Fibroblast of lung (primary cell): ENCODE measurements around the gene C8G.

Experiments
- EZH2 ChIP-seq: IDR thresholded peaks from 2 replicates; pipeline ENCODE4 v1.5.1; 2012; ENCODE audit warnings: low read length, control low read depth, mild to moderate bottlenecking; ENCODE audit errors: missing control alignments
- TF ChIP-seq, protein P1 (sequence below), 2 donors: IDR thresholded peaks in 1 of 2; conservative IDR thresholded peaks in 1 of 2; 1 replicate in 1 of 2; 2 replicates in 1 of 2; pipeline ENCODE4 v1.5.1; 2011 to 2012; ENCODE audit warnings: low read length in 2 of 2, control low read depth in 1 of 2, inconsistent platforms in 1 of 2, low read depth in 1 of 2, mild to moderate bottlenecking in 1 of 2

DNA sequence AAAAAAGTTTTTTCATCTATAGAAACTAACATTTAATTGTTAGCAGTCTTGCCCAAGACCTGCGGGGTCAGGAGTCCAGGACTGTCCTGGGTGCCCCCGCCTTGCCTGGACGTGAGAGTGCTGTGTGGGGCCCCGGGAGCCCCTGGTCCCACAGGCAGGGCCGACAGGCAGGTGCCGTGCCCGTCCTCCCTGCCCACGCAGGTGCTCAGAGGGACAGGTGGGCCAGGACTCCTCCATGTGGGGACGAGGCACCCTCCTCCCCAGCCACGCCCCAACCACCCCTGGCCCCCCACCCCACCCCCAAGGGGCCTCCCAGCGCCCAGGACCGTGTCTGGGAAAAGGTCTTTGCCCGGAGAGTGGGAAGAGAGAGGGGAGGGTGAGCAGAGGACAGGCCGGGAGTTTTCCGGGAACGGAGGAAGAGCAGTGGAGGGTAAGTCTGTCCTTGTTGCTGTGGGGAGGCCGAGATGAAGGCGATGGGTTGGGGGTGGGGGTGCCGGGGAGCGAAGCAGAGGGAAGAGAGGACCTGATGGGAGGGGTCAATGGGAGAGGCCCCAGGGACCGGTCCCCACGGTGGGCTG is 4.3 kb downstream of the C8G start:
- TF ChIP-seq, protein P1, sequence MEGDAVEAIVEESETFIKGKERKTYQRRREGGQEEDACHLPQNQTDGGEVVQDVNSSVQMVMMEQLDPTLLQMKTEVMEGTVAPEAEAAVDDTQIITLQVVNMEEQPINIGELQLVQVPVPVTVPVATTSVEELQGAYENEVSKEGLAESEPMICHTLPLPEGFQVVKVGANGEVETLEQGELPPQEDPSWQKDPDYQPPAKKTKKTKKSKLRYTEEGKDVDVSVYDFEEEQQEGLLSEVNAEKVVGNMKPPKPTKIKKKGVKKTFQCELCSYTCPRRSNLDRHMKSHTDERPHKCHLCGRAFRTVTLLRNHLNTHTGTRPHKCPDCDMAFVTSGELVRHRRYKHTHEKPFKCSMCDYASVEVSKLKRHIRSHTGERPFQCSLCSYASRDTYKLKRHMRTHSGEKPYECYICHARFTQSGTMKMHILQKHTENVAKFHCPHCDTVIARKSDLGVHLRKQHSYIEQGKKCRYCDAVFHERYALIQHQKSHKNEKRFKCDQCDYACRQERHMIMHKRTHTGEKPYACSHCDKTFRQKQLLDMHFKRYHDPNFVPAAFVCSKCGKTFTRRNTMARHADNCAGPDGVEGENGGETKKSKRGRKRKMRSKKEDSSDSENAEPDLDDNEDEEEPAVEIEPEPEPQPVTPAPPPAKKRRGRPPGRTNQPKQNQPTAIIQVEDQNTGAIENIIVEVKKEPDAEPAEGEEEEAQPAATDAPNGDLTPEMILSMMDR (conservative IDR thresholded peaks at IDR 0.05 in 1 of 2, IDR thresholded peaks at IDR 0.05 in 1 of 2; ENCODE audit: low read depth in 1 of 2, low read length in 2 of 2): no peak
- TF ChIP-seq EZH2: no peak
